OCI-LY7 (cell line): ENCODE results near the gene CDT1.

Experiments used
- EZH2phosphoT487 ChIP-seq: fragments of 200-600 bp; sonication (generic); IDR thresholded peaks from 2 replicates; pipeline ENCODE4 v1.6.1; 2018; ENCODE audit warnings: low read depth, borderline replicate concordance, mild to moderate bottlenecking, mixed run types, antibody characterized with exemption, low read length, moderate library complexity, mixed read lengths
- TF ChIP-seq, protein P1 (sequence below): fragments of 200-600 bp; sonication (generic); conservative IDR thresholded peaks from 2 replicates; pipeline ENCODE4 v1.5.1; 2014; ENCODE audit warnings: mild to moderate bottlenecking, antibody characterized with exemption, low read length, moderate library complexity, mixed read lengths

DNA sequence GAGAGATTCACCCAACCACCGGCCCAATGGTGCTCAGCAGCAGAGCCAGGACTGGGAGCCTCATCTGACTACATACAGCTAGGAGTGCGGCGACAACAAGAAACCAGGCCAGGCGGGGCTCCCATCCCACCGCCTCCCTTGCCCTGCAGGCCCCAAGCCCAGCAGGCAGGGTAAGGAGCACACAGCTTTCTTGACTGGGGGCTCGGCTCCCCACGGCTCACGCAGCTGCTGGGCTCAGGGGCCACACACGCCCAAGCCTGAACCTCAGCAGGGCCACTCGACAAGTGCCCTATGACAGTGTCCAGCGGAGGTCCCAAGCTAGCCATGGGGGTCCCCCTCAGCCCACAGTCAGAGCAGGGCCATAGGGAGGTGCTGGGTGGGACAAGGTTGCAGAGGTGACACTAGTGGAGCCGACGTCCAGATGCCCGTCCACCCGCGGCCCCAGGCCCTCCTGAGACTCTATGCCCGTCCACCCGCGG is 32.3 kb upstream of the CDT1 start:
- TF ChIP-seq, protein P1, sequence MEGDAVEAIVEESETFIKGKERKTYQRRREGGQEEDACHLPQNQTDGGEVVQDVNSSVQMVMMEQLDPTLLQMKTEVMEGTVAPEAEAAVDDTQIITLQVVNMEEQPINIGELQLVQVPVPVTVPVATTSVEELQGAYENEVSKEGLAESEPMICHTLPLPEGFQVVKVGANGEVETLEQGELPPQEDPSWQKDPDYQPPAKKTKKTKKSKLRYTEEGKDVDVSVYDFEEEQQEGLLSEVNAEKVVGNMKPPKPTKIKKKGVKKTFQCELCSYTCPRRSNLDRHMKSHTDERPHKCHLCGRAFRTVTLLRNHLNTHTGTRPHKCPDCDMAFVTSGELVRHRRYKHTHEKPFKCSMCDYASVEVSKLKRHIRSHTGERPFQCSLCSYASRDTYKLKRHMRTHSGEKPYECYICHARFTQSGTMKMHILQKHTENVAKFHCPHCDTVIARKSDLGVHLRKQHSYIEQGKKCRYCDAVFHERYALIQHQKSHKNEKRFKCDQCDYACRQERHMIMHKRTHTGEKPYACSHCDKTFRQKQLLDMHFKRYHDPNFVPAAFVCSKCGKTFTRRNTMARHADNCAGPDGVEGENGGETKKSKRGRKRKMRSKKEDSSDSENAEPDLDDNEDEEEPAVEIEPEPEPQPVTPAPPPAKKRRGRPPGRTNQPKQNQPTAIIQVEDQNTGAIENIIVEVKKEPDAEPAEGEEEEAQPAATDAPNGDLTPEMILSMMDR, result no peak
- TF ChIP-seq EZH2phosphoT487, result no peak
